Activated T-helper 1 cell treated with anti-CD3 and anti-CD28 coated beads, Interleukin-12 subunit alpha, Interleukin-12 subunit beta, Interleukin-2, Interleukin-4 antibody, amounts not matched to agents 30 ng/mL and 10 ng/mL and 1 ng/mL, durations not matched to agents 14 hours and 24 hours and 36 hours (primary cell): ENCODE measurements around the gene PGBD5. TPM values are rescaled to one million over a fixed set of nuclear protein-coding genes. Genes with fewer than 3 reads are reported as not detected.
"Not testable (repeated sequence)": the region's sequence is repeated elsewhere in the genome, so short reads cannot be mapped to it uniquely, and the experiment has no call there.

Experiments
- DNase-seq: peaks from one replicate; pipeline ENCODE4 v3.0.0; 2021; ENCODE audit warnings: low spot score
- H3K27ac Mint-ChIP-seq: one replicate; pipeline ENCODE4 v1.8.0; 2021; ENCODE audit warnings: mild to moderate bottlenecking, mixed read lengths
- H3K27me3 Mint-ChIP-seq: one replicate; pipeline ENCODE4 v1.8.0; 2022; ENCODE audit warnings: mild to moderate bottlenecking, moderate library complexity, mixed read lengths; ENCODE audit not compliant: insufficient read depth
- H3K36me3 Mint-ChIP-seq: one replicate; pipeline ENCODE4 v1.8.0; 2021; ENCODE audit warnings: low read depth, mixed read lengths
- H3K4me1 Mint-ChIP-seq: one replicate; pipeline ENCODE4 v1.8.0; 2021; ENCODE audit warnings: low read depth, mixed read lengths
- H3K4me3 Mint-ChIP-seq: one replicate; pipeline ENCODE4 v1.8.0; 2021; ENCODE audit warnings: mild to moderate bottlenecking, moderate library complexity, mixed read lengths
- H3K9me3 Mint-ChIP-seq: one replicate; pipeline ENCODE4 v1.8.0; 2021; ENCODE audit warnings: mixed read lengths
- intact Hi-C: fragments of 100-400 bp; cut with micrococcal nuclease; formaldehyde crosslinking; loops from one replicate; pipeline ENCODE4 v1.15.1; 2024
- total RNA-seq: library from RNA; stranded (reverse); gene quantifications from 2 replicates; pipeline ENCODE4 v1.2.3, GENCODE V29; 2022

Gene PGBD5
- total RNA-seq, 1 donor from 2014 or later: not detected

DNA sequence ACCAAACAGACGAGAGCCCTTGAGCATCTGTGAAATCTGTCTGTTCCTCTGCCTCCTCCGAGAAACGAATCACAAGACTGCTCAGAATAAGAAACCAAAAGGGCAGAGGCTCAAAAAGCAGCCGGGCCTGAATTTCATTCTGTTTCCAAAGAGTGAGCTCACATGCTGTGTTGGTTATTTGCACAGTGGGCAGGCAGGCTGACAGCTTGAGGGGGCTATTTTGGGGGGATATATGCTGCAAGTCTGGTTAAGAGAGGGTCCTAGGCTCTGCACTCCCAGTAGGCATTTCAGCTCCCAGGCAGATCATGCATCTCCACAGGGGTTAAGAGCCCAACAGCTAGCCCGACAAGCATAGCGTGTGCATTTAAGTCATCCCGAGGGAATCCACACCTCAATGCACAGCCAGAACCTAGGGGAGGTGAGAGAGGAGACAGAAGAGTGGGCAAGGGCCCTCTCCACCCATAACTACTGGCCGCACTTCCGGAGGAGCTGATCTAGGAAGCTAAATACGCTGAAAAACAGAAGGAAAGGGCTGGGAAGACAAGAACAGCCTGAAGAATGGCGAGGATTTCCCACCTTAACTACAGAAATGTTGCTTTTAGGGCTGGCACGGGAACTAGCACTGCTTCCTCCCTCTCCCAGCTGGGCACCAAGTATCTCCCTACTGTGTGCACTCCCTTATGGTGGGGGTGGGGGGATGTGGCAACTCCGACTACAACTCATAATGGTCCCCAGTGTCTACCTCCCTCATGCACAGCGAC lies 3.7 kb downstream of the PGBD5 start:
- Mint-ChIP-seq H3K27me3 (peaks cover 54% of the 10 kb centered on the region), H3K9me3 (peaks cover 8% of the 10 kb centered on the region), H3K27ac (no peak overlapping the region), H3K36me3 (no peaks in the 10 kb centered on the region), H3K4me1 (peaks cover 13% of the 10 kb centered on the region), H3K4me3 (no peak overlapping the region)
- DNase-seq: no peak
- intact Hi-C loops: loop anchor here (10.0 kb wide), 2 partner anchors 742 to 988 kb away; partner anchors contain the start of genes ACTA1 and TRIM67

DNA sequence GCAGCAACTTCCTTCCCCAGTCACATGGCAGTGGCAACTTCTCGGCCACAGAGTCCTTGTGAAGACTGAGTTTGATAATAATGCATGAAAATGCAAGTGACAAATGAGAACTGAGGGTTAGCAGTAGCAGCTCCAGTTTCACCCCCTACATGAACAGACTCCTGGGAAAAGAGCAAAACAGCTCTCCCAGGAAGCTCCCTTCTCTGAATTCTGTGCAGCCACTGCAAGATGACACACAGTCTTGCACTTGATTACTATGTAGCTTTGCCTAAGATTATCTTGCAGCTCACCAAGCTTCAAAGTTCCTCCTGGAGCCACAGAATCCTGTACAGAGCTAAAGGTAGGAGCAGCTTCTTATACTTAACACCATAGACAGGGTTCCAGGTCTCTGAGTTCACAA lies 4.7 kb downstream of the PGBD5 start:
- intact Hi-C loops: loop anchor here (10.0 kb wide), 2 partner anchors 743 to 987 kb away; partner anchors contain the start of genes ACTA1 and TRIM67
- Mint-ChIP-seq H3K27me3 (peaks cover 45% of the 10 kb centered on the region), H3K36me3 (no peaks in the 10 kb centered on the region), H3K4me3 (no peak overlapping the region), H3K4me1 (peaks cover 7% of the 10 kb centered on the region), H3K9me3 (peaks cover 3% of the 10 kb centered on the region), H3K27ac (no peak overlapping the region)
- DNase-seq: no peak

DNA sequence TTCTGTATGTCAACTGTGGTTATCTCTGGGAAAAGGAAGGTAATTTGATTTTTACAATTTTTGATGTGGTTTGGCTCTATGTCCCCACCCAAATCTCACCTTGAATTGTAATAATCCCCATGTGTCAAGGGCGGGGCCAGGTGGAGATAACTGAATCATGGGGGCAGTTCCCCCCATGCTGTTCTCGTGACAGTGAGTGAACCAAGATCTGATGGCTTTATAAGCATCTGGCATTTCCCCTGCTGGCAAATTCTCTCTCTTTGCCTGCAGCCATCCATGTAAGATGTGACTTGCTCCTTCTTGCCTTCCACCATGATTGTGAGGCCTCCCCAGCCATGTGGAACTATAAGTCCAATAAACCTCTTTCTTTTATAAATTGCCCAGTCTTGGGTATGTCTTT lies 5.8 kb downstream of the PGBD5 start:
- not testable (repeated sequence) for H3K4me1 Mint-ChIP-seq, H3K9me3 Mint-ChIP-seq, DNase-seq, H3K27ac Mint-ChIP-seq, H3K4me3 Mint-ChIP-seq, H3K36me3 Mint-ChIP-seq
- intact Hi-C loops: loop anchor here (10.0 kb wide), 2 partner anchors 744 to 986 kb away; partner anchors contain the start of genes ACTA1 and TRIM67
- peaks cover 45% of the 10 kb centered on the region for H3K27me3 Mint-ChIP-seq

DNA sequence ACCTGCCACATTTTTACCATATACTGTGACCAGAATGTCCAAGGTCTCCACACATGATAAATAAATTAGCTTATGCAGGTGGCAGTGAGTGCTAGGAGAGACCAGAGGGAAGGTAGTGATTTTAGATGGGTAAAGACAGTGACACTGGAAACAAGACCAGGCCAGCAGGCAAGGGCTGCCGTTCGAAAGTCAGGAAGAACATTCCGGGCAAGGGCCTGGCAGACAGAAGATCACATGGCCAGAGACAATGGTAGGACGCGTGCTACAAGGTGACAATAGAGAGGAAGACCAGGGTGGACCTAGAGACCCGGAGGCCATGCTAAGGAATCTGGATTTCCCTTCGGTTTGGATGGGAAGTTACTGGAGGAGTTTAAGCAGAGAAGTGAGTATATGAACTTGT lies 9.7 kb downstream of the PGBD5 start:
- Mint-ChIP-seq H3K9me3 (peaks cover 3% of the 10 kb centered on the region), H3K4me3 (no peak overlapping the region), H3K36me3 (no peaks in the 10 kb centered on the region), H3K27ac (no peak overlapping the region), H3K27me3 (peaks cover 12% of the 10 kb centered on the region), H3K4me1 (peaks cover 4% of the 10 kb centered on the region)
- DNase-seq: no peak
- intact Hi-C loops: no loop called here

DNA sequence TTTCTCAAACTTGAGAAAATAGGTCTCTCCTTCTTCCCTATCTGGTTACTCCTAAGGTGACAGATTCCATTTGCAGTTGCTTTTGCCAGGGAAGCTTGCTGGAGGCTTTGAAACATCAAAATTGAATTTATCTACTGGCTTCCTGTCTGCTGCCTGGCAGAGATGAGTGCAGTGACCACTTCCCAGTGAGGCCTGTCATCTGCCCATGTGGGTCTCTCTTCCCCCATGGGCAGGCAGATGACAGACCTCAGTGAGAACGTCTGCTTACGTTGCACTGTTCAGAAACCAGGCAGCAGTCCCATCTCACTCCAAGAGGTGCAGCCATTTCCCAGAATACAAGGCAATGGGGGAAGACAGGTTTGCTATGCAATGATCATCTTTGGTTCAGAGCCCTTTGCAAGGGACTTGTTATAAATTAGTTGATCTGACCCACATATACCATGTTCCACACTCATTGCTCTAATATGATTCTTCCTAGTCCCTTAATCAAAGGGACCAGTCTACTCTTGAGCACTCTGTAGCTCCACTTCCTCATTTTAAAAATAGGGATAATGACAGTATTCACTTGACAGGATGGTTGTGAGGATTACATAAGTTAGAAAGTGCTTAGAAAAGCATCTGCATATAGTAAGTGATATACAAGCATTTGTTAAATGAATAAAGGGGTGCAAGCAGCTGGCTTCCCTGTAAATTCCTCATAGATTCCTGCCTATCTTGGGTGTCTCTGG lies 10.6 kb downstream of the PGBD5 start:
- Mint-ChIP-seq H3K27ac (no peak overlapping the region), H3K4me1 (no peaks in the 10 kb centered on the region), H3K27me3 (peaks cover 5% of the 10 kb centered on the region), H3K4me3 (no peak overlapping the region), H3K9me3 (no peaks in the 10 kb centered on the region), H3K36me3 (no peaks in the 10 kb centered on the region)
- intact Hi-C loops: no loop called here
- DNase-seq: no peak

DNA sequence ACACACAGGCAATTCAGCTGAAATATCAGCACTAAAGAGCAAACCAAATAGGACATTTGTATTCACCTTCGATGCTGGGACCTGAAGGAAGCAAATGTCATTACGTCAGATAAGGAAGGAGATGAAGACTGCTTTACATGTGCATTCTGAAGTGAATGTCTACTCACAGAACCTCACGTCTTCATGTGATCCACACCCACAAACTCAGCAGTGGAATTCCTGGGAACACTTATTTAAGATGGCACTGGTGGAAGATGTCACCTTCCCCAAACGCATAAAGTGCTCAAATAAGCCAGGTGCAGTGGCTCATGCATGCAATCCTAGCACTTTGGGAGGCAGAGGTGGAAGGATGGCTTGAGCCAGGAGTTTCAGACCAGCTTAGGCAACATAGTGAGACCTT lies 11.4 kb downstream of the PGBD5 start:
- peaks cover 3% of the 10 kb centered on the region for H3K27me3 Mint-ChIP-seq
- H3K4me1 Mint-ChIP-seq: no peaks in the 10 kb centered on the region
- H3K9me3 Mint-ChIP-seq: no peaks in the 10 kb centered on the region
- H3K36me3 Mint-ChIP-seq: no peaks in the 10 kb centered on the region
- no peak overlapping the region for H3K27ac Mint-ChIP-seq
- H3K4me3 Mint-ChIP-seq: no peak overlapping the region
- no peak for DNase-seq
- intact Hi-C loops: no loop called here

DNA sequence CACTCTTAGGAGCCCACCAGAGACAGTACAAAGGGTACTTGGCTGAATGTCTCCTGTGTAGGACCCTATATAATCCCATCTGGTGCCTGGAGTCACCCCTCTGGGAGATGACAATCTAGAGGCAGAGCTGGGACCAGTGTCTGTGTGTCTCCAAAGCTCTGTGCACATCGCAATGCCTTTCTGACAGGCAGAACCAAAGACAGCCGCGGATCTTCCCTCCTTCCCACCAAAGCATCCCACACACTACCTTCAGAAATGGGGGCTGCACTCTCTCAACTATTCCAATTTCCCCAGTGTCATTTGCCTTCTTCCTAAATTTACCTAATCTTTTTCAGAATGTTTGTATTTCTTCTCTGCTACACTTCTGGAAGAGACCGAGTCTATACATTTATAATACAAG lies 12.0 kb downstream of the PGBD5 start:
- H3K36me3 Mint-ChIP-seq: no peaks in the 10 kb centered on the region
- H3K4me3 Mint-ChIP-seq: no peak overlapping the region
- H3K27me3 Mint-ChIP-seq: peaks cover 4% of the 10 kb centered on the region
- intact Hi-C loops: no loop called here
- H3K4me1 Mint-ChIP-seq: no peaks in the 10 kb centered on the region
- DNase-seq: no peak
- H3K9me3 Mint-ChIP-seq: no peaks in the 10 kb centered on the region
- H3K27ac Mint-ChIP-seq: no peak overlapping the region

DNA sequence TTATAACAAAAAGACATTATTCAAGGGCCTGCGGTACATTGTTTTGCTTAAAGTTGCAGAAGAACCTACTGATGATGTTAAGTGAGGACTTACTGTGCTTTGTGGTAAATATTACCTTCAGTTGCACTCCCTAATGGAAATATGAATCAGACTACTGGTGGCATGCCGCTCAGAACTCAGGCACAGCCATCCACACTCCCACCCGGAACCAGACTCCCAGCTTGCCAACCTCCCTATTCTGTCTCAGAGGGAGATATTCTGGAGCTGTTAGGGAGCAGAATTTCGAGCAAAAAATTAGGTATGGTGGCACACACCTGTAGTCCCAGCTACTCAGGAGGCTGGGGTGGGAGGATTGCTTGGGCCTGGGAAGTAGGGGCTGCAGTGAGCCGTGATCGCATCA lies 13.1 kb downstream of the PGBD5 start:
- Mint-ChIP-seq H3K27me3 (peaks cover 6% of the 10 kb centered on the region), H3K4me3 (no peak overlapping the region), H3K9me3 (no peaks in the 10 kb centered on the region), H3K27ac (no peak overlapping the region), H3K36me3 (no peaks in the 10 kb centered on the region), H3K4me1 (no peaks in the 10 kb centered on the region)
- no peak for DNase-seq
- intact Hi-C loops: no loop called here

DNA sequence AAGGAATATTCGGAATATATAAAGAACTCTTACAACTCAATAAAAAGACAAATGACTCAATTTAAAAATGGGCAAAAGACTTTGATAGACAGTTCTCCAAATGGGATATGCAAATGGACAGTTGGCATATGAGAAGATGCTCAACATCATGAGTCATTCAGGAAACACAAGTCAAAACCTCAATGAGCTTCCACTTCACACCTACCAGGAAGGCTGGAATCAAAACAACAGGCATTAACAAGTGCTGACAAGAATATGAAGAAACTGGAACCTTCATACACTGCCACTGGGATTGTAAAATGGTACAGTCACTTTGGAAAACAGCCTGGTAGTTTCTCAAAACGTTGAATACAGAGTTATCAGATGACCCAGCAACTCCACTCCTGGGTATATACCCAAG lies 17.2 kb downstream of the PGBD5 start:
- Mint-ChIP-seq H3K27me3 (peaks cover 7% of the 10 kb centered on the region), H3K36me3 (no peaks in the 10 kb centered on the region), H3K27ac (no peak overlapping the region), H3K4me3 (no peak overlapping the region), H3K9me3 (no peaks in the 10 kb centered on the region), H3K4me1 (no peaks in the 10 kb centered on the region)
- intact Hi-C loops: no loop called here
- DNase-seq: no peak

DNA sequence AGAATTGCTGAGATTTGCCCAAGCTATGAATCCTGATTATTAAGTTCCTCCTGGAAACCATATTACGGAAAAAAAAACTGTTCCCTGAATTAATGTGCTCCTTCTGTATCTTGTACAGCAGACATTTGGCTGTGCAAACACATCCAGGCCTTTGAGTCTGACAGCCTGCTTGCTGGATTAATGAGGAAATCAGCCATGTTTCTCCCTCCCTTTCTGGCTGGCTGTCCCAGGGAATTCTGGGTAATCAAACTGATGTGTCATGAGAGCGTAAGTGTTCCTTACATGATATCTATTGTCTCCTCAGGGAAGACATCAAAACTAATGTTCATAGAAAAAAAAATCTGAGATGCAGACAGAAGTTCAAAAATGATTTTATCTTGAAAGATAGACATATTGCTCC lies 18.8 kb downstream of the PGBD5 start:
- DNase-seq: no peak
- Mint-ChIP-seq H3K36me3 (no peaks in the 10 kb centered on the region), H3K27me3 (peaks cover 5% of the 10 kb centered on the region), H3K27ac (no peak overlapping the region), H3K4me3 (no peak overlapping the region), H3K9me3 (no peaks in the 10 kb centered on the region), H3K4me1 (no peaks in the 10 kb centered on the region)
- intact Hi-C loops: no loop called here

DNA sequence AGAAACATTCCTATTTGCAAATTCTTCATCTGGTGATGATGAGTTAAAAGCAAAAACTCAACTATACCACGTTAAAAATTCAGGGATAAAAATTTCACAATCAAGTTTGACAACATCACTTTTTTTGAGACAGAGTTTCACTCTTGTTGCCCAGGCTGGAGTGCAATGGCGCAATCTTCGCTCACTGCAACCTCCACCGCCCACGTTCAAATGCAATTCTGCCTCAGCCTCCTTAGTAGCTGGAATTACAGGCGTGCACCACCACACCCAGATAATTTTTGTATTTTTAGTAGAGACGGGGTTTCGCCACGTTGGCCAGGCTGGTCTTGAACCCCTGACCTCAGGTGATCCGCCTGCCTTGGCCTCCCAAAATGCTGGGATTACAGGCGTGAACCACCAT lies 19.4 kb downstream of the PGBD5 start:
- H3K9me3 Mint-ChIP-seq, H3K27me3 Mint-ChIP-seq, H3K36me3 Mint-ChIP-seq, intact Hi-C loops, H3K4me3 Mint-ChIP-seq, H3K4me1 Mint-ChIP-seq, H3K27ac Mint-ChIP-seq, DNase-seq: not testable (repeated sequence)

DNA sequence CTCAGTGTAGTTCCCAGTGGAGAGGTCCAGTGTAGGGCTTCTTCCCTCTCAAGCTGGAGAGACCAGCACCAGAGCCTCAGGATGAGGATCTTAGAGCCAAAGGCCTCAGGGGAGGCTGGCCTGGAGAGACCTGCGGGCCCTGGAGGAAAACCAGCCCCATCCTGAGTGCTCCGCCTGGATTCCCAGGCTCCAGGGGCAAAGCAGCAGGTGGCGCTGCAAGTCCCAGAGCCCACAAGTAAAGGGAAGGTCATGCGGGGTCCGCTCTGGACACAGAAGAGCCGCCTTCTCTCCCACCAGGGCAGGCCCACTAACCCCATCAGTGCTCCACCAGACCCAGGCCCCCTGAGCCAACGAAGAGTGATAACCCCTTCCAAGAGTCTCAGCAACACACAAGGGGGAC lies 22.7 kb downstream of the PGBD5 start:
- no peaks in the 10 kb centered on the region for H3K9me3 Mint-ChIP-seq
- H3K4me1 Mint-ChIP-seq: no peaks in the 10 kb centered on the region
- peaks cover 3% of the 10 kb centered on the region for H3K27me3 Mint-ChIP-seq
- intact Hi-C loops: no loop called here
- no peak for DNase-seq
- H3K36me3 Mint-ChIP-seq: no peaks in the 10 kb centered on the region
- no peak overlapping the region for H3K27ac Mint-ChIP-seq
- H3K4me3 Mint-ChIP-seq: no peak overlapping the region

DNA sequence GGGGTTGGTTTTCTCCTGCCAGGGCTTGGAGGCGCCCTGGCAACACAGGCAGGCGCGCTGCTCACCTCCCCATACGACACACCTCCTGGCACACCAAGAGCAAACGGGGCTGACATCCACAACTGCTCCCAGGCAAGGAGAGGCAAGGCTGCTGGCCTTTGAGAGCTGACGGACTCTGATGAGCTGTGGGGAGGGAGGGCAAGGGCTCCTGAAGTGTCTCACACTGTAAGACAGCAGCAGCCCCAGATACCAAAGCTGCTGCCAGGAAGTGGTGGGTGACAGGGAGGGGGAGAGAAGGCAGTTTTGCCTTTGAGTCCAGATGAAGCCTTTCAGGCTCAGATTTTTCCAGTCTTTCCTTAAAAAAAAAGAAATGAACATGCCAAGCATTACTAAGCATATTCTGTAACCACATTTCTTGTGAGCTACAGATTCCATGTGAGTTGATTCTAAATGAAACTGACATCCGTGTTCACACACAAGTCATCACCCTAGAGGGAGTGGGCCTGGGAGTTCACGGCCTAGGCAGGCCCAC lies 24.3 kb downstream of the PGBD5 start:
- no peak for DNase-seq
- Mint-ChIP-seq H3K4me1 (no peaks in the 10 kb centered on the region), H3K9me3 (no peaks in the 10 kb centered on the region), H3K27ac (no peak overlapping the region), H3K36me3 (no peaks in the 10 kb centered on the region), H3K4me3 (no peak overlapping the region), H3K27me3 (peaks cover 2% of the 10 kb centered on the region)
- intact Hi-C loops: no loop called here
